ENCODE results near the gene KLC1.

The KLC1 gene

DNA sequence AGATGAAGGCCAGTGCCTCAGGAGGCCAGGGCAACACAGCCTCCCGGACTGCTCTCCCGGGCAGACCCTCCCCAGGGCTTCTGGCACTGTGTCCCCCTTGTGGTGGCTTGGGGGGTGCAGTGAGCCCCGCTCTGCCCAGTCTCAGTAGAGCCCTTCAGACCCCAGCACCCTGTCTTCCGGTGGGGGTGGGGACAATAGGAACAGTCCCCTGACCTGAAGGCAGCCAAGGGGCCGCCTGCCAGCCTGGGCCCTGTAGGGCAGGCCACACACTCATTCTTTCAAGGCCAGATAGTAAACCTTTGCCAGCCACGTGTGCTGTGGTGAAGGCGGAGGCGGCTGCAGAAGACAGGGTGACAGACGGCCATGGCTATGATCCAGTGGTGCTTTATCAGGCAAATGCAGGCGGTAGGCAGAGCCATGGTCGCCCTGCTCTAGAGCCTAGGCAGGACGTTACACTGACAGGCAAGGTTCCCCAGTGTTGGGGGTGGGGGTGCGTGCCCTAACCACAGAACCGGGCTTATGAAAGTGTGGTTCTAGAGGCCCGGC is 101.6 kb downstream of the KLC1 start:
- DNase-seq (no peak), ATAC-seq (no peak)
- no peaks in the 10 kb centered on the region for H3K9me3 Mint-ChIP-seq
- no peak overlapping the region for H3K4me3 Mint-ChIP-seq
- peaks cover 6% of the 10 kb centered on the region for H3K36me3 Mint-ChIP-seq (ENCODE audit: low read depth)
- H3K27me3 Mint-ChIP-seq: no peaks in the 10 kb centered on the region
- H3K27ac Mint-ChIP-seq: no peak overlapping the region
- H3K4me1 Mint-ChIP-seq: no peaks in the 10 kb centered on the region

DNA sequence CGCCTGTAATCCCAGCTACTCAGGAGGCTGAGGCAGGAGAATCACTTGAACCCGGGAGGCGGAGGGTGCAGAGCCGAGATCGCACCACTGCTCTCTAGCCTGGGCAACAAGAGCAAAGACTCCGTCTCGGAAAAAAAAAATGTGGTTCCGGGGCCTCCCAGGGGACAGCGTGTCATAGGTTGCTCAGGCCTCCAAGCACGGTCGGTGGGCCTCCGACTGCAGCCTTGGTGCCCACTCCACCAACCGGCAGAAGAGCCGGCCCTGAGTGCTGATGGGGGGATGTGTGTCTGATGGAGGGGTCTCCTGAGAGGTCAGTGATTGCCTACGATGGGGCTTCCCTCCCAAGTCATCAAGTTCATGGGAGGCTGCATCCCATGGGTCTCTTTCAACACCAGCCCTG is 102.5 kb downstream of the KLC1 start:
- no peak for ATAC-seq

DNA sequence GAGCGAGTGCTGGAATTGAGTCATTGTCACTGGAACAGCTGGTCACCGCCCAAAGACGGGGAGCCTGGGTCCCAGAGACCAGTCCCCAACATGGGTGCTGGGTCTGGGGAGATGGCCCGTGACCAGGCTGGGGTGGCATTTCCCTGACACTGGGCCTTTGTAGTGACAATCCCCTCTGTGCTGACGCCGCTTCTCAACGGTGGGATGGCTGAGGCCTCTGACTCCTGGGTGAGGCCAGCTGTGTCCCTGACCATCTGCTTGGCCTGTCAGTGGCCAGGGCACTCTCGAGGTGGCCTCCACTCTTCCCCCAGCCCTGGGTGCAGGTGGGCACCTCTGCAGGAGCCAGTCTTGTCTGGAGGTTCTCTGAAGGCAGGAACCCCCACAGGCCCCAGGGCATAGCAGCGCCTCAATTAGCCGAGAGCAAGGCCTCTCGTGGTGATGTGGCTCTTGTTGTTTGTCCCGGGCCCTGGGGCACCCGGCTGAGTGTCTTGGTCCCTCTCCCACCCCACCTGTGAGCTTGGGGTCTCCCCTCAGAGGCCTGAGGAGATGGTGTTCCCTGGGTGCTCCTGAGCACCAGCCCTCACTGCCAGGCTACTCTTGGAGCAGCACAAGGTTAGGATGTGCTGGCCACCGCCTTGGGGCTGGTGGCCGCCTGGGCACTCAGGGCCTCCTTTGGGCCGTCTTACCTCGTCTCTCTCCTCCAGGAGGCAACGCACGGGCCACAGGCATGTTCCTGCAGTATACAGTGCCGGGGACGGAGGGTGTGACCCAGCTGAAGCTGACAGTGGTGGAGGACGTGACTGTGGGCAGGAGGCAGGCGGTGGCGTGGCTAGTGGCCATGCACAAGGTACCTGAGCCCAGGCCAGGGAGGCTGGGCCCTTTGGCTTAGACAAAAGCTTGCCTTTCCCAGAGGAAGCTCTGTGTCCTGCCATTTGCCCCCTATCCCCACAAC is 103.2 kb downstream of the KLC1 start:
- no peaks in the 10 kb centered on the region for H3K27me3 Mint-ChIP-seq
- no peaks in the 10 kb centered on the region for H3K9me3 Mint-ChIP-seq
- no peak for ATAC-seq
- H3K36me3 Mint-ChIP-seq (ENCODE audit: low read depth): peaks cover 6% of the 10 kb centered on the region
- H3K4me3 Mint-ChIP-seq: no peak overlapping the region
- no peak for DNase-seq
- H3K27ac Mint-ChIP-seq: no peak overlapping the region
- H3K4me1 Mint-ChIP-seq: no peaks in the 10 kb centered on the region

More for the DNA sequence above, 102.5 kb downstream of the KLC1 start:
- peaks cover 6% of the 10 kb centered on the region for H3K36me3 Mint-ChIP-seq (ENCODE audit: low read depth)
- no peaks in the 10 kb centered on the region for H3K9me3 Mint-ChIP-seq
- DNase-seq: no peak
- no peaks in the 10 kb centered on the region for H3K4me1 Mint-ChIP-seq
- no peaks in the 10 kb centered on the region for H3K27me3 Mint-ChIP-seq
- no peak overlapping the region for H3K27ac Mint-ChIP-seq
- no peak overlapping the region for H3K4me3 Mint-ChIP-seq

DNA sequence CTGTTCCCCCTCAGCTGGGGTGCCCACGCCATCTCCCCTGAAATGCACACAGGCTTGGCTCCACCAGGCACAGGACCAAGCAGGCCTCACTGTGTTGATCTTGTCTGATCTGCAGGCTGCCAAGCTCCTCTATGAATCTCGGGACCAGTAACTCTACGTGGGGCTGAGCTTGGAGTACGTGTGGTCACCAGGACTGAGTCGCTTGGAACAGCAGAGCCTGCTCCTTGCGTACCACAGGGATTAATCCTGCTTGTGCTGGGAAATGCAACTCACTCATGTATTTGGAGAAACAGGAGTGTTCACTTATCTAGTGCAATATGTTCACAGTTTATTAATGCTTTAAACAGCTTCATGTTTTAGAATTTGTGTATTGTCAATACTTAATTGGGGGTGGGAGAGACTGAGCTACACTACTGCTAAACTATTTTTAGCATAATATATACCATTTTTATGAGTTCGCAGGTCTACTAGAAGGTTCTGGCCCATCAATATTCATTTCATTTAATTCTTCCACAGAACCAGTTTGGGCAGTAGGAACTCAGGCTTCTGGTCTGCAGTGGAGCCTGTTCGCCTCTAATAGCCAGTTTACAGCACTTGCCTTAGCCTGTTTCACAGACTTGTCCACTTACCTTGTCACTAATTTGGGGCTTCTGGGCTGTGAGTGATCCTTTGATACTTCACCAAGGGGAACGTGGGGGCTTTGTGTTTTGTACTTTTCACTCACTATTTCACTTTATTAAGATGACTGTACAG is 104.0 kb downstream of the KLC1 start:
- no peaks in the 10 kb centered on the region for H3K27me3 Mint-ChIP-seq
- ATAC-seq: no peak
- no peak overlapping the region for H3K4me3 Mint-ChIP-seq
- H3K27ac Mint-ChIP-seq: no peak overlapping the region
- no peaks in the 10 kb centered on the region for H3K4me1 Mint-ChIP-seq
- H3K9me3 Mint-ChIP-seq: no peaks in the 10 kb centered on the region
- H3K36me3 Mint-ChIP-seq (ENCODE audit: low read depth): peaks cover 6% of the 10 kb centered on the region
- DNase-seq: no peak

DNA sequence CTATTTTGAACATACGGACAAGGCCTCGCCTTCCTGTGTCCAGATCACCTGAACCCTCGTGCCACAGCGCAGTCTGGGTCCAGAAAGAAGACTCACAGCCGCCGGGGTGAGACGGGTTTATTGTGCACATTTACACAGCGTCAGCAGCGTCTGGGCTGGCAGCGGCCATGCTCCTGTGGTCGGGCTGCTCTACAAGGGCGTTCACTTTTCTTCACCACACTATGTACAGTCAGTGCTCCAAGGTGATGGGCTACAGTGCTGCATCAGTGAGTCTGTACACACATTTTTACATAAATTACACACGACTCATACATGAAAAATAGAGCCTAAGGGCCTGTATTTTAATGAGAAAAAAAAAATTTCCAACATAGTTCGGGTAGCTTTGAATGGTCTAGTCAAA is 104.6 kb downstream of the KLC1 start:
- no peak for ATAC-seq
- H3K27ac Mint-ChIP-seq: no peak overlapping the region
- no peaks in the 10 kb centered on the region for H3K4me1 Mint-ChIP-seq
- H3K9me3 Mint-ChIP-seq: no peaks in the 10 kb centered on the region
- no peak for DNase-seq
- H3K4me3 Mint-ChIP-seq: no peak overlapping the region
- no peaks in the 10 kb centered on the region for H3K27me3 Mint-ChIP-seq
- peaks cover 6% of the 10 kb centered on the region for H3K36me3 Mint-ChIP-seq (ENCODE audit: low read depth)

DNA sequence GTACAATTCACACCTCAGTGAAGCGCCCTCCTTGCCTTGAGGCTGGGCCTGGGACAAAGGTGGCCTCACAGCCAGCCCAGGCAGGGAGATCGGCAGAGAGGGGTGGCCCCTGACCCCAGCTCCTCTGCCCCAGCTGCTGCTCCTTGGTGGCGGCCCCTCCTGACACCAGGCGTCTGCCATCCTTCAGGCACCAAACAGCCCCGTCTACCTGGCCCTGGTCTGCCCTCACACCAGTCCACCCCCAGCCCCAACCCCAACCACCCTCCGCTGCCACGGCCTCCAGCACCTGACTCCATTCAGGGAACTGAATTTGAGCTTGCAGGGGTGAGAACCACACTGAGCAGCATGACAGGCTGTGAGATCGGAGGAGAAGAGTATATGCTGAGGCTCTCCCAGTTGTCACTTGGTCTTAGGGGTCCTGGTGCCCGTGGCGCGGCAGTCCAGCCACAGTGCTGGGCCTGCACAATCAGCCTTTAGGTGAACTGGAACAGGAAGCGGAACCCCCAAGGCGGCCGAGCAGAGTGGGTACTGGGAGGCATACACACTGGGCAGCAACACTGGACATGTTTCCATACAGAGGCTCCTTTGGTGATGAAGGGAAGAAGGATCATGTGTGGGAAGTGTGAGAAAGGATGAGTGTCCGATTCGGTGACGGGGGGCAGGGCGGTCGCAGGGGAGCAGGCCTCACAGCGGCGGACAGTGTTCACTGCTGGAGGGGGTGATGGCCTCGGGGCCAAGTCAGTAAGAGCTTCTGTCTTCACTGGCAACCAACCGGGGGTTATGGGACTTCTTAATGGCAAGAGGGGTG is 105.3 kb downstream of the KLC1 start:
- Mint-ChIP-seq H3K4me3 (no peak overlapping the region), H3K4me1 (no peaks in the 10 kb centered on the region), H3K36me3 (ENCODE audit: low read depth) (peaks cover 3% of the 10 kb centered on the region), H3K9me3 (no peaks in the 10 kb centered on the region), H3K27me3 (no peaks in the 10 kb centered on the region), H3K27ac (no peak overlapping the region)
- ATAC-seq (no peak), DNase-seq (no peak)

DNA sequence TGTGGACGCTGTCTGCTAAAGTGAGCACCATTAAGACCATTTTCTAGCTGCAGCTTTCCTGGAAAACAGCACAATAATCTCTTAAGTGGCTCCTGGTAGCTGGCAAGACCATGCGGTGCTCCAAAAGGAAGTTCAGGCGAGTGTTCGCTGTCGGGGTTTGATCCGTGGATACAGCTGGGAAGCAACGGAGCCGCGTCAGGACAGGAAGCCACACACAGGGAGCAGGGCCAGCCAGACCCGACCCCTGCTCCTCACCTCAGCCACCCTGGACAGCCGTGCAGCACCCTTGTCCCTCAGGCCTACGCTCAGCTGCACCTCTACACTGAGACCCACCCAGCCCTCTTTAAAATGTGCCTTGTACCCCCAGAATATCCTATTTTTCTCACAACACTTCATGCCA is 106.0 kb downstream of the KLC1 start:
- H3K27ac Mint-ChIP-seq: no peak overlapping the region
- H3K27me3 Mint-ChIP-seq: no peaks in the 10 kb centered on the region
- H3K4me3 Mint-ChIP-seq: no peak overlapping the region
- ATAC-seq: no peak
- H3K9me3 Mint-ChIP-seq: no peaks in the 10 kb centered on the region
- no peak for DNase-seq
- no peaks in the 10 kb centered on the region for H3K4me1 Mint-ChIP-seq
- peaks cover 3% of the 10 kb centered on the region for H3K36me3 Mint-ChIP-seq (ENCODE audit: low read depth)

DNA sequence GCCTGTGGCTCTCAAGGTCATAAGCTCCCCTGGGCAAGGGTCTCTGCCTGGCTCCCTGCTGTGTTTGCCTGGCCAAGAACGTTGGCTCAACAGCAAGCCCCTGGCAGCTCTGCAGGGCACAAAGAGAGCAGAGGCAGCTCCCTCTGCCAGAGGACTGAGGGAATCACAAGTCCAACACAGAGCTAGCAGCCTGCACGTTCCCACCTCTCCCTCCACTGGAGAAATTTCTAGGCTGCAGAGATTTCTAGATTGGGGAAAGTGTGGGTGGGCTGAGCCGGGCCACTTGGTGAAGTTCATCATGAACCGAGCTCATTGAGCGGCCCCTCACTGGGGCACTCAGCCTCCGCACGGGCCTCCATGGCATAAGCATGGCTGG is 106.4 kb downstream of the KLC1 start:
- Mint-ChIP-seq H3K27me3 (no peaks in the 10 kb centered on the region), H3K36me3 (ENCODE audit: low read depth) (peaks cover 3% of the 10 kb centered on the region), H3K9me3 (no peaks in the 10 kb centered on the region), H3K27ac (no peak overlapping the region), H3K4me3 (no peak overlapping the region), H3K4me1 (no peaks in the 10 kb centered on the region)
- DNase-seq: no peak
- no peak for ATAC-seq

DNA sequence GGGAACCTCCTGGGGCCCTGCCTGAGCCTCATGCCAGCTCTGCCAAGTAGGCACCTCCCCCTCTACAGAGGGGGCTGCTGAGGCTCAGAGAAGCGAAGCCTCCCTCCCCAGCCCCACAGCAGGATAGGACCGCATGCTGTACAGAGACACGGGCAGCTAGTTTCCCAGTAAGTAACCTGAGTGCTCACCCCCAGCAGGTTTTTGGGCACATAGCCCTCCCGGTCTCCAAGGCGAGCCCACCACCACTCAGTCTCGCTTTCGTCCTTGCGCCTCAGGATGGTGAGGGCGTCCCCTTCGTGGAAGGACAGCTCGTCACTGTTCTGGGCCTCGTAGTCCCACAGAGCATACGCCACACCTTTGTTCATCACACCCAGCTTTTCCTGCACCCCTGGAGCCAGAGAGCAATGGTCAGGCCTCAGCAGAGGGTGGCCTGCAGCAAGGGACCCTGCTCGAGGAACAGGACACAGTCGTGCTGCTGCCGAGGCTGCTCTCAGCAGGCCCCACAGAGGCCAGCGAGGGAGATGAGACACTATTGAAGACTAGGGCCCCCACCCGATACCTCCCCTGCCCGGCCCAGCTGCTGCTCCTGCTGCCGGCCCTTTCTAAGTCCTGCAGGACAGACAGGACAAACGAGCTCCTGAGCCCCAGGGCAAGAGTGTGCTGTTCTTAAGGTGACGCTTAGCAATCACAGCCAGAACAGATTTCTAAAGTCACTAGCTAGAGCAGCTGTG is 107.0 kb downstream of the KLC1 start:
- Mint-ChIP-seq H3K27ac (no peak overlapping the region), H3K36me3 (ENCODE audit: low read depth) (peaks cover 3% of the 10 kb centered on the region), H3K27me3 (no peaks in the 10 kb centered on the region), H3K4me1 (no peaks in the 10 kb centered on the region), H3K4me3 (no peak overlapping the region), H3K9me3 (no peaks in the 10 kb centered on the region)
- no peak for DNase-seq
- ATAC-seq: no peak

DNA sequence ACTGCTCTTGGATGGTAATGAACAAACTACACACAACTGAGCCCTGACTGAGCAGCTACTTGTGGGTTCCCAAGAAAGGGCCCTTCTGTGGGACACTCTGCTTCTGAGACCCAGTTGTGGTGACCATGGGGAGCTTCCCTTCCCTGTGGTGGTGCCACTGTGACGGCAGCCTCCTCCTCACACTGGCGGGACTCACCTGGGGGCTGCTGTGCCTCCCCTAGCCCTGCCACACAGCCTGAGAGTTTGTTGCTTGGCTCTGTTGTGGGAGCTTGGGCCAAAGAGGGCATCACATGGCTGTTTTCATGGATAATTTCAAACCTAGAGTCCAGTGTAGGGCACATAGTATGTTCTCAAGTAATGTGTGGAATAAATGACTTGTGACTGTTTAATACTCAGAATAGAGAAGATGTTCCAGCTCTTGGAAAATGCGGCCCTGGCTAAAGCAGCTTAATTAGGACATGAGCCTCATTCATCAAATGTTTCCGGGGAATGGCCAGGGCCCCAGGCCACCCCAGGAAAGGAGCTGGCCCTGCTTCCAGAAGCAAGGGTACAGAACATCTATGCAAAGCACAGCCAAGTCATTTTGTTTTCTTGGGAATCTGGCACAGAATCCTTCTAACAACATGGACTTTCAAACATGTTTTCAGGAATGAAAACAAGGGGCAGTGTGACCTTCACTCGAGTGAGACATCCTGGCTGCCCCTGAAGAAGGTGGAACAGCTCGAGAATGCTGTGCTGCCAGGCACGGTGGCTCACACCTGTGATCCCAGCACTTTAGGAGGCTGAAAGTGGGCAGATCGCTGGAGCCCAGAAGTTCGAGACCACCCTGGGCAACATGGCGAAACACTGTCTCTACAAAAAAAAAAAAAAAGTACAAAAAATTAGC is 107.8 kb downstream of the KLC1 start:
- Mint-ChIP-seq H3K9me3 (no peaks in the 10 kb centered on the region), H3K4me1 (no peaks in the 10 kb centered on the region), H3K27ac (no peak overlapping the region), H3K36me3 (ENCODE audit: low read depth) (peaks cover 3% of the 10 kb centered on the region), H3K4me3 (no peak overlapping the region), H3K27me3 (no peaks in the 10 kb centered on the region)
- no peak for ATAC-seq
- DNase-seq: no peak

DNA sequence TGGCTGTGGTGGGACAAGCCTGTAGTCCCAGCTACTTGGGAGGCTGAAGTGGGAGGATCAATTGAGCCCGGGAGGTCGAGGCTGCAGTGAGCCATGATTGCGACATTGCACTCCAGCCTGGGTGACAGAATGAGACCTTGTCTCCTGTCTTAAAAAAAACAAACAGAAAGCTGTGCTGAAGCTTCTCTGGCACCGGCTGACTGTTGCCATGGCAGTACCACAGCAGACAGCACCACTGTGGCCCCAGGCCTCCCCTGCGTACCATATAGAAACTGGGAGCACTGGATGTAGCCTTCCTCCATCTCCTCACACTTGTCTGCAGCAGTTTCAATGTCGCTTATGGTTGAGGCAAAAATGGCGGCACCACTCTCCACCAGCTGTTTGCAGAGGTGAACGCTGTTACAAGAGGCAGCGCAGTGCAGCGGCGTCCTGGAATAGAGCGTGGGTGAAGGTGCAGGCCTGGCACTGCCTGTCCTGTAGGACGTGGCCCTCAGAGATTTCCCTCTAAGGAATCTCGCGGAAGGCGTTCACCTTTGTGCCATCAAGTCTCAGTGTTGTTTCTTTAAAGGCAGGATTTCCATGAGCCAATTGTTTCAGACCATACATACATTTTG is 108.5 kb downstream of the KLC1 start:
- no peaks in the 10 kb centered on the region for H3K27me3 Mint-ChIP-seq
- peaks cover 3% of the 10 kb centered on the region for H3K36me3 Mint-ChIP-seq (ENCODE audit: low read depth)
- ATAC-seq (no peak), DNase-seq (no peak)
- H3K4me1 Mint-ChIP-seq: no peaks in the 10 kb centered on the region
- H3K27ac Mint-ChIP-seq: no peak overlapping the region
- H3K9me3 Mint-ChIP-seq: no peaks in the 10 kb centered on the region
- H3K4me3 Mint-ChIP-seq: no peak overlapping the region

DNA sequence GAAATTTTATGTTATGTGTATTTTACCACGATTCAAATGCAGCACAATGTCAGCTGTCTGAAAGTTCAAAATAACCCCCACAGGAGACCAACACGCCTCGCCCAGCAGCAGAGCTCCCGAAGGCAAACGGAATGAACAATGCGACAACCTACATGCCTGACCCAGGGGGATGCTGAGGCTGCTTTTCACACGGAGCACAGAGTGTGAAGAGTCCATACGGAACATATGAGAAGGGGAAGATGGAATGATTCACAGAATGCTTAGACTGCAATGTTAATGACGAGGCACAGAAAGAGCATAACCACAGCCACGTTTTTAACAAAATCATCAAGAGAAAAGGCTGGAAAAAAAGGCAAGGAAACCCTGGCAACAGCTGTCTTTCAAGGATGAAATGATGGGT is 109.2 kb downstream of the KLC1 start:
- peaks cover 3% of the 10 kb centered on the region for H3K36me3 Mint-ChIP-seq (ENCODE audit: low read depth)
- no peak overlapping the region for H3K4me3 Mint-ChIP-seq
- H3K27me3 Mint-ChIP-seq: no peaks in the 10 kb centered on the region

More for the DNA sequence above, 109.2 kb downstream of the KLC1 start:
- ATAC-seq (no peak), DNase-seq (no peak)
- no peaks in the 10 kb centered on the region for H3K4me1 Mint-ChIP-seq
- no peaks in the 10 kb centered on the region for H3K9me3 Mint-ChIP-seq
- H3K27ac Mint-ChIP-seq: no peak overlapping the region

Data from activated naive CD8-positive, alpha-beta T cell treated with anti-CD3 and anti-CD28 coated beads, Interleukin-2, amount 50 U/mL, for 24 hours (primary cell).